Epidermal melanocyte (primary cell): ENCODE measurements around the gene SMTNL1.
"Not testable (repeated sequence)": the region's sequence is repeated elsewhere in the genome, so short reads cannot be mapped to it uniquely, and the experiment has no call there.

Source experiments
- DNase-seq: peaks from one replicate; pipeline ENCODE4 v3.0.0; 2011; ENCODE audit warnings: low spot score; ENCODE audit not compliant: insufficient read length

SMTNL1 gene

GRCh38 chr11:57508341-57509170 lies 28.8 kb upstream of the SMTNL1 start:
- DNase-seq, result no peak

DNA sequence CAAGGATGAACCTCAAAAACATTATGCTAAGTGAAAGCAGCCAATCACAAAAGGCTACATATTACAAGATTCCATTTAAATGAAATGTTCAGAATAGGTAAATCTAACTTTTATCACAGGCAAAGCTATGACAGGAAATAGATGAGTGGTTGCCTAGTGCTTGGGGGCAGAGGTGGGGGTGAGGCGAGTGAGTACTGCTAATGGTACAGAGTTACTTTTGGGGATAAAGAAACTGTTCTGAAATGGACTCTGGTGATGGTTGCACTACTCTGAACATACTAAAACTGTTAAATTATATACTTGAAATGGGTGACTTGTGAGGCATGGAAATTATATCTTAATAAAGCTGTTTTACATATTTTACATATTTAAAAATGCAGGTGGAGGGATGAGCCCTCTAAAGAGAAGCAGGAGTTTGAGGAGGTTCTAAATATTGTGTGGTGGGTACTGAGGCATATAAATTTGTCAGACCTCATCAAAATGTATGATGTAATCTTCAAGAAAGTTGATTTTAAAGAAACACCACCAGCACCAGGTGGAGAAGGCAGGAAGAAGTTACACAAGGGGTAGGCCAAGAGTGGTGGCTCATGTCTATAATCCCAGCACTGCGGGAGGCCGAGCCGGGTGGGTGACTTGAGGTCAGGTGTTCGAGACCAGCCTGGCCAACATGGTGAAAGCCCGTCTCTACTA lies 25.5 kb upstream of the SMTNL1 start:
- no peak for DNase-seq

- DNase-seq, result no peak
Measured at GRCh38 chr11:57512646-57513451, 24.5 kb upstream of the SMTNL1 start.

DNA sequence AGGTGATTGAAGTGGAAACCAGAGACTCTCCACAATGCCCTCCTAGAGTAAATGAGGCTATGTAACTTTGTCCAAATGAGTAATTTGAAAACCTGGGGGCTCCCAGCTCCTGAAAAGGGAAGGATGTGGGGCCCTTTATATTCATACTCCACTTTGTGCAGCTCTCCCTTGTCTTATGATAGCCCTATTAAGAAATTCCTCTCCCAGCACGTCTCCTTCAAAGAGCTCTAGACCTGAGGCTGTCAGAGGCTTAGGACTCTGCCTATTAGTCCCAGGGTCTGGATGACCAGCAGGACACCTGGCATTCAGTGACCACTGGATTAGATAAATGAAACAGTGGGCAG lies 24.0 kb upstream of the SMTNL1 start:
- DNase-seq, result no peak

DNA sequence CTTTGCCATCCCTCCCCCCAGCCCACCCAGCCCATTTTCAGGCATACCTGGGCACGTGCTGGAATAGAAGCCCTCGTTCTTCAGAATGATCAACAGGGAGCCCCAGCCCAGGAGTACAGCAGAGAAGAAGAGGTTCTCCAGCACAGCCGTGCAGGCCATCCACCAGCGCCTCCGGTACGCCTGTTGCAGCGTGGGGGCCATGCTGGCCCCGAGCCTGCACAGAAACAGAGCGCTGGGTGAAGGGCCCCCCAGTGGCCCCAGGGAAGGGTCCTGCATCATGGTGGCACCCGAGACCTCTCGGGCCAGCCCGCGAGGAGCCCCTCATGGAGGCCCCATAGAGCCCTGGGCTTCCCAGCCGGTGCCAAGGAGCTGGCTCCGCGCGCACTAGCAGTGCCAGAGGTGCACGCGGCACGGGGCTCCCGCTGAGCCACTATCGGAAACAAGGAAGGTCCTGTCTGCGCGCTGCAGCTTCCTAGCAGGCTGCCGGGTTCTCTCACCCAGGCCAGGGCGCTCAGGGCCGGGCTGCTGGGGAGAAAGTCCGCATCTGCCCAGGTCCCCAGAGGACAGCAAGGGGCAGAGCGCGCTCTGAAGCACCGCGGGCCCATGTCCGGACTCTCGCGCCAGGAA lies 23.4 kb upstream of the SMTNL1 start:
- no peak for DNase-seq

DNA sequence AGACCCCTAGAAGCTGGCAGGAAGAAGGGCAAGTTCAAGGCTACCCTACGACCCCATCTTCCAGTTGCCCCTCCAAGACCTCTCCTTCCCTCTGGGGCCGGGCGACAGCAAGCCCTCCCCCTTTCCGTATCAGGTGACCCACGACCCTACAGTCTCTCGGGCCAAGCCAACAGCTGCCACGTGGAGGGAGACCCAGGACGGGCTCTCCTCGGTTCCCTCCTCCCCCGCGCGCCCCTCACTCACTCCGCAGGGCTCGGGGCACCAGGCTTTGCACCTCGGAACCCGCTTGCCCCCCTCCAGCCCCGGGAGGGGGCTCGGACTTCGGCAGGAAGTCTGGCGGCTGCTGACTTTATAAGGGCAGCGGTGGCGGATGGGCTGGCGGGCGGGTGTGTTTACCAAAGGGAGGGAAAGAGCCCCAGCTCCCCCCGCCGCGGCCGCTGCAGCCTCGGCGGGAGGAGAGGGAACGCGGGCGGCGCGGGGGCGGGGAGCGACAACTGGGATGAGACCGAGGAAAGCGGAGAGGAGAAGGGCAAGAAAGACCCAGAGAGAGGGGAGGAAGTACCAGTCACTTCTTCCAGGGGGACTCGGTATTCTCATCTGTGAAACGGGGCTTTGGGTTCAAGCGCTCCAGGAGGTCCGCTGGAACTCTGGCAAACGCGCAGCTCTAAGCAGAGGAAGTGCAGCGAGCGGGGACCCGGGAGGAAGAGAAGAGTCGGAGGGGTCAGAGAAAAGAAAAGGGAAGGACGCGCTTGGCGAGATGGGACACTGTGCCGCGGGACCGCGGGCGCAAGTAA lies 22.7 kb upstream of the SMTNL1 start:
- no peak for DNase-seq

GRCh38 chr11:57515332-57516060 lies 21.9 kb upstream of the SMTNL1 start, which contains the start of gene SLC43A1:
TSS of gene SLC43A1 (minus strand) at chr11:57515702. CDS start at chr11:57514111, 1,591 bp downstream.
- peak; percentile 56 for DNase-seq

DNA sequence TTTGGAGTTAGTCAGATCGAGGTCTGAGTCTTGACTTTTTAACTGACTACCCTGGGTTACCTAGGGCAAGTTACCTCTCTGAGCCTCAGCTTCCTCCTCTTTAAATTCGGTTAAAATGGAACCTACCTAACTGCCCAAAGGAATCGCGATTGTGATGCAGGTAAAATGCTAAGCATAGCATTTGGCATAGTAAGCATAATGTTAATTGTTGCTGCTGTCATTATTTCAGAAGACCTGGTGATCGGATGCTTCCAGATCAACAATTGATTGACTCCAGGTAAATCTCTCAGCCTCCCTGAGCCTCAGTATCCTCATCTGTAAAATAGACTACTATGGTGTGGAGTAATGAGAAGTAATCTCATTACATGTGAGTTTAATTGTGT lies 21.3 kb upstream of the SMTNL1 start:
- no peak for DNase-seq

DNA sequence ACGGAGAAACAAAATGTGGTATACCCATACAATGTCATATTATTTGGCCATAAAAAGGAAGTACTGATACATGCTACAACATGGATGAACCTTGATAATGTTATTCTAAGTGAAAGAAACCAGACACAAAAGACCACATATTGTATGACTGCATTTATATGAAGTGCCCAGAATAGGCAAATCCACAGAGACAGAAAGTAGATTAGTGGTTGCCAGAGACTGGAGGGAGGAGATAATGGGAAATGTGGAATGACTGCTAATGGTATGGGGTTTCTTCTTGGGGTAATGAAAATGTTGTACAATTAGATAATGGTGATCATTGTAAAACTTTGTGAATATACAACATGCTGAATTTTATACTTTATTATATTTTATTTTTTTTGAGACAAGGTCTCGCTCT lies 16.3 kb upstream of the SMTNL1 start:
- no peak for DNase-seq

DNA sequence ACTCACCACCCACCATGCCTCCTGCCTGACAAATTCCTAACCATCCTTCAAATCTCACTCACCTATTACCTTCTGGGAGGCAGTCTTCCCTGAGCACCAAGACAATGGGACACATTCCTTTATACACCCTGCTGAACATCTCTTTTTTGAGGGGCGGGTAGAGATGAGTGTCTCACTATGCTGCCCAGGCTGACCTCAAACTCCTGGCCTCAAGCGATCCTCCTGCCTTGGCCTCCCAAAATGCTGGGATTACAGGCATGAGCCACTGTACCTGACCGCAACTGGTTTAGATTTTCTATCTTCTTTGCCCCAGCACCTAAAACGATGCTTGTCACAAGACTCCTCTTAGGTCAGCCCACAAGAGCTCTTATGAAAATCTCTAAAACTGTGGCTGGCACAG lies 14.0 kb upstream of the SMTNL1 start:
- no peak for DNase-seq

DNA sequence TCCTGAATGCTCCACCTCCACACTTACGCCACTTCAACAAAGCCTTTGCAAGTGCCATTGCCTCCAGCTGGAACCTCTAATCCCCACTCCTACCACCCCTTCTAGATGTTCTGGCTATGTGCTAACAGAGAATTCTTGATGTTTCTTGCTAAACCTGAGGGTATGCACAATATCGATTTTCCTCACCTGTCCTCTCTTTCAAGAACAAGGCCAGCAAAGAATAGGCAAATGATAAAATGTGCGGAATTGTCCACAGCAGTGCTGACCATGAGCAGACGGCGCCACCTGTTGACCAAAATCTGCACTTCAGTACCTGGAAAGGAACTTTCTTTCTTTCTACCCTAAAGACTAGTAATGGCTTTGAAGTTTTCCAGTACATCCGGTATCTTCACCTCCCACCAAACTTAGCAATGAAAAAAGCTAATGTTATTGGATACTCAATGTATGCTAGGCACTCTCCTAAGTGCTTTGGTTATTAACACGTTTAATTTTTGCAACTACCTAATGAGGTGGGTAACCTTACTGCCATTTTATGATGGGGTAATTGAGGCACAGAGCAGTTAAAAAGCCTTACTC lies 10.3 kb upstream of the SMTNL1 start:
- no peak for DNase-seq

- no peak for DNase-seq
Measured at GRCh38 chr11:57529012-57529411, 8.4 kb upstream of the SMTNL1 start.

- no peak for DNase-seq
Measured at GRCh38 chr11:57530215-57530595, 7.2 kb upstream of the SMTNL1 start.

GRCh38 chr11:57530596-57531507 lies 6.5 kb upstream of the SMTNL1 start, which contains the start of gene TIMM10:
TSS of gene TIMM10 (minus strand) at chr11:57530754. CDS start at chr11:57530189, 565 bp downstream.
- DNase-seq, result peak; percentile 90

GRCh38 chr11:57534449-57534848 lies 2.9 kb upstream of the SMTNL1 start:
- DNase-seq, result not testable (repeated sequence)

- DNase-seq, result no peak
Measured at GRCh38 chr11:57539342-57539741, 1.9 kb downstream of the SMTNL1 start.

DNA sequence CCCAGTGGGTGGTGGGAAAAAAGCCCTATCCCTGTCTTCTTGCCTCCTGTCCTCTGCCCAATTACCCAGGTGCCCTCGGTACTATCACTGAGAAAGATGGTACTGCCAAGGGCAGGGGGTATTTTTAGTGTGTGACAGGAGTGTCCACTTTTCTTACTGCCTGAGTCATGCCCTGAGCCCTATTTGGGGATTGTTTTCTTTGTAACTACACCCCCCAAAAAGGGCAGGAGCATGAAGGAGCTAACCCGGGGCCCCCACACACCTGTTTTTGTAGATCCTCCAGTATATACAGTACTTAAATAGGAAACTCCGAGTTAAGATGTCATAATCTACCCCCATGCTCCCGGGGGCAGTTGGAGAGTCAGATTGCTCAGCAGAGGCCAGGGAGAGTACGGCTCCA lies 3.8 kb downstream of the SMTNL1 start:
- DNase-seq, result no peak

DNA sequence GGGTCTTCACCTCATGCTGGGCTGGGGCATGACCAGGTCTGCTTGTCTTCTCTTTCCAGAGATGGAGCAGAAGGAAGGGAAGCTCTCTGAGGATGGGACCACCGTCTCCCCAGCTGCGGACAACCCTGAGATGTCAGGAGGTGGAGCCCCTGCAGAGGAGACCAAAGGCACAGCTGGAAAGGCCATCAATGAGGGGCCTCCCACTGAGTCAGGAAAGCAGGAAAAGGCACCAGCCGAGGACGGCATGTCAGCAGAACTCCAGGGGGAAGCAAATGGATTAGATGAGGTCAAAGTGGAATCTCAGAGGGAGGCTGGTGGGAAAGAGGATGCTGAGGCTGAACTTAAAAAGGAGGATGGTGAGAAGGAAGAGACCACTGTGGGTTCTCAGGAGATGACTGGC lies 5.2 kb downstream of the SMTNL1 start:
- no peak for DNase-seq

- DNase-seq, result no peak
Measured at GRCh38 chr11:57543593-57543992, 6.2 kb downstream of the SMTNL1 start.
